GM23338 (cell line): Measurements from ENCODE around the gene EPHA8. TPM values are rescaled to one million over a fixed set of nuclear protein-coding genes. Genes with fewer than 3 reads are reported as not detected.

ENCODE experiments used
- ATAC-seq: fragments of 200-7000 bp; cut with Tn5 transposase; 3 replicates; pipeline ENCODE4 v1.9.1; 2020
- DNase-seq: peaks from one replicate; pipeline ENCODE4 v3.0.0-alpha.2; 2015; ENCODE audit warnings: low spot score
- H2AFZ ChIP-seq: fragments of 200-600 bp; sonication (generic); 2 replicates; pipeline ENCODE4 v1.8.0; 2016; ENCODE audit warnings: antibody characterized with exemption, mild to moderate bottlenecking, moderate library complexity
- H3F3A ChIP-seq: fragments of 200-600 bp; sonication (generic); replicated peaks from 2 replicates; pipeline ENCODE4 v1.8.0; 2017; ENCODE audit warnings: antibody characterized with exemption, mixed run types, low read depth
- H3K27ac ChIP-seq: fragments of 200-600 bp; sonication (generic); 2 replicates; pipeline ENCODE4 v1.6.1; 2016; ENCODE audit warnings: low read depth
- H3K27me3 ChIP-seq: fragments of 200-600 bp; sonication (generic); 2 replicates; pipeline ENCODE4 v1.8.0; 2016; ENCODE audit warnings: mild to moderate bottlenecking, mixed run types, moderate library complexity; ENCODE audit not compliant: insufficient read depth
- H3K36me3 ChIP-seq: fragments of 200-600 bp; sonication (generic); 2 replicates; pipeline ENCODE4 v1.8.0; 2016; ENCODE audit warnings: mild to moderate bottlenecking; ENCODE audit not compliant: insufficient read depth
- H3K4me1 ChIP-seq: fragments of 200-600 bp; sonication (generic); 2 replicates; pipeline ENCODE4 v1.8.0; 2016; ENCODE audit warnings: mild to moderate bottlenecking, moderate library complexity; ENCODE audit not compliant: insufficient read depth
- H3K4me2 ChIP-seq: fragments of 200-600 bp; sonication (generic); 2 replicates; pipeline ENCODE4 v1.7.1; 2017; ENCODE audit warnings: mixed run types
- H3K4me3 ChIP-seq: fragments of 200-600 bp; sonication (generic); 2 replicates; pipeline ENCODE4 v1.6.1; 2016; ENCODE audit warnings: mixed run types
- H3K79me2 ChIP-seq: fragments of 200-600 bp; sonication (generic); replicated peaks from 2 replicates; pipeline ENCODE4 v1.8.0; 2017; ENCODE audit warnings: mild to moderate bottlenecking; ENCODE audit not compliant: insufficient read depth
- H3K9me2 ChIP-seq: fragments of 200-600 bp; sonication (generic); 2 replicates; pipeline ENCODE4 v1.8.0; 2017; ENCODE audit not compliant: insufficient read depth
- H4K20me1 ChIP-seq: fragments of 200-600 bp; sonication (generic); replicated peaks from 2 replicates; pipeline ENCODE4 v1.8.0; 2017; ENCODE audit warnings: mild to moderate bottlenecking; ENCODE audit not compliant: insufficient read depth
- H3K27ac Mint-ChIP-seq: 2 replicates; pipeline ENCODE4 v1.8.0; 2020; ENCODE audit warnings: inconsistent platforms, mild to moderate bottlenecking, moderate library complexity, mixed read lengths
- H3K27me3 Mint-ChIP-seq: 3 replicates; pipeline ENCODE4 v1.8.0; 2022; ENCODE audit warnings: low read depth, mild to moderate bottlenecking, moderate library complexity, mixed read lengths, inconsistent platforms; ENCODE audit not compliant: insufficient read depth, poor library complexity
- H3K36me3 Mint-ChIP-seq: 3 replicates; pipeline ENCODE4 v1.8.0; 2021; ENCODE audit warnings: low read depth, mild to moderate bottlenecking, inconsistent platforms, moderate library complexity, mixed read lengths
- H3K4me1 Mint-ChIP-seq: 3 replicates; pipeline ENCODE4 v1.8.0; 2020; ENCODE audit warnings: mild to moderate bottlenecking, inconsistent platforms, mixed read lengths
- H3K4me3 Mint-ChIP-seq: 3 replicates; pipeline ENCODE4 v1.8.0; 2021; ENCODE audit warnings: moderate library complexity, mild to moderate bottlenecking, inconsistent platforms, mixed read lengths
- H3K9me3 Mint-ChIP-seq: 3 replicates; pipeline ENCODE4 v1.8.0; 2020; ENCODE audit warnings: moderate library complexity, mild to moderate bottlenecking, inconsistent platforms, mixed read lengths
- CREB1 ChIP-seq: fragments of 250-450 bp; sonication (Bioruptor Pico); IDR thresholded peaks from 2 replicates; pipeline ENCODE4 v1.5.0; 2020; ENCODE audit warnings: low read depth, mild to moderate bottlenecking, moderate library complexity
- CTCF ChIP-seq, 2 experiments: fragments of 200-600 bp in 1 of 2; sonication (generic) in 1 of 2; conservative IDR thresholded peaks; 2 replicates each; pipeline versions ENCODE4 v1.5.1 to v1.6.1; 2016 to 2017; ENCODE audit warnings: antibody characterized with exemption in 2 of 2, low read depth in 2 of 2, mild to moderate bottlenecking in 2 of 2, moderate library complexity in 1 of 2
- ETS1 ChIP-seq: IDR thresholded peaks from 2 replicates; pipeline ENCODE4 v1.6.1; 2016; ENCODE audit warnings: antibody characterized with exemption
- EZH2 ChIP-seq: fragments of 200-600 bp; sonication (generic); IDR thresholded peaks from one replicate; pipeline ENCODE4 v1.8.0; 2017; ENCODE audit warnings: antibody characterized with exemption, mild to moderate bottlenecking, low read depth; ENCODE audit not compliant: unreplicated experiment
- EZH2phosphoT487 ChIP-seq: fragments of 200-600 bp; sonication (generic); IDR thresholded peaks from one replicate; pipeline ENCODE4 v1.8.1; 2018; ENCODE audit warnings: antibody characterized with exemption; ENCODE audit not compliant: unreplicated experiment
- JUNB ChIP-seq: IDR thresholded peaks from one replicate; pipeline ENCODE4 v1.6.1; 2016; ENCODE audit warnings: antibody characterized with exemption; ENCODE audit not compliant: unreplicated experiment
- NANOG ChIP-seq: IDR thresholded peaks from 2 replicates; pipeline ENCODE4 v1.6.1; 2016; ENCODE audit warnings: antibody characterized with exemption, borderline replicate concordance
- POLR2AphosphoS5 ChIP-seq: IDR thresholded peaks from 2 replicates; pipeline ENCODE4 v1.6.1; 2016; ENCODE audit warnings: antibody characterized with exemption, low read depth
- REST ChIP-seq: IDR thresholded peaks from one replicate; pipeline ENCODE4 v1.6.1; 2018; ENCODE audit warnings: antibody characterized with exemption; ENCODE audit not compliant: unreplicated experiment
- STAT1 ChIP-seq: IDR thresholded peaks from one replicate; pipeline ENCODE4 v1.6.1; 2016; ENCODE audit warnings: antibody characterized with exemption; ENCODE audit not compliant: unreplicated experiment
- ZNF114 ChIP-seq: fragments of 250-450 bp; sonication (Bioruptor Pico); IDR thresholded peaks from 2 replicates; pipeline ENCODE4 v1.5.0; 2020; ENCODE audit warnings: mild to moderate bottlenecking, moderate library complexity
- ZNF331 ChIP-seq: fragments of 250-450 bp; sonication (Bioruptor Pico); IDR thresholded peaks from 2 replicates; pipeline ENCODE4 v1.5.0; 2020; ENCODE audit warnings: low read depth, mild to moderate bottlenecking, moderate library complexity
- polyA plus RNA-seq: library from polyadenylated mRNA; unstranded; fragments of >200 nt; fragmentation: Nextera tagmentation; extraction: Ambion mirVana; gene quantifications from 2 replicates; pipeline ENCODE4 v1.2.1, GENCODE V29; 2016
- total RNA-seq: library from RNA; depleted of rRNA; stranded (reverse); fragments of >200 nt; shearing (Covaris generic); gene quantifications from 2 replicates; pipeline ENCODE4 v1.2.3, GENCODE V29; 2014

The EPHA8 gene
- total and polyA plus RNA-seq, 2 experiments from 2014 or later, result 2.3 to 5.0 TPM

GRCh38 chr1:22579541-22580155, 16.4 kb downstream of the EPHA8 start:
- Mint-ChIP-seq H3K27ac (no peak overlapping the region), H3K27me3 (peaks cover 15% of the 10 kb centered on the region), H3K4me1 (peaks cover 4% of the 10 kb centered on the region; the same call in 2 of the 3 replicates), H3K9me3 (peaks cover 25% of the 10 kb centered on the region), H3K4me3 (no peak overlapping the region), H3K36me3 (peaks cover 16% of the 10 kb centered on the region)
- Histone ChIP-seq H3K27ac (no peak overlapping the region), H3K4me1 (no peaks in the 10 kb centered on the region), H4K20me1 (no peaks in the 10 kb centered on the region), H3K4me3 (no peak overlapping the region), H3K36me3 (no peaks in the 10 kb centered on the region), H3K4me2 (no peak overlapping the region), H3F3A (peaks cover 20% of the 10 kb centered on the region), H3K27me3 (no peaks in the 10 kb centered on the region), H2AFZ (no peak overlapping the region), H3K9me2 (0 out of 2 replicates have a peak, but pooled peaks cover 3% of the 10 kb centered on the region), H3K79me2 (no peaks in the 10 kb centered on the region)
- TF ChIP-seq NANOG, result no peak
- no peak for TF ChIP-seq POLR2AphosphoS5
- no peak for TF ChIP-seq EZH2phosphoT487
- TF ChIP-seq ZNF331 (CRISPR knock-in tag), result no peak
- TF ChIP-seq JUNB, result no peak
- TF ChIP-seq CTCF (conservative IDR thresholded peaks at IDR 0.05; ENCODE audit: low read depth in 2 of 2), result no peak
- no peak for TF ChIP-seq ETS1
- TF ChIP-seq EZH2, result no peak
- no peak for TF ChIP-seq CREB1 (CRISPR knock-in tag)
- TF ChIP-seq ZNF114 (CRISPR knock-in tag), result no peak
- TF ChIP-seq STAT1, result no peak
- TF ChIP-seq REST, result no peak
- DNase-seq (no peak), ATAC-seq (no peak)
